DOHH2 (cell line): ENCODE data around the gene PDZRN3.
"Not testable (repeated sequence)": the region's sequence is repeated elsewhere in the genome, so short reads cannot be mapped to it uniquely, and the experiment has no call there.

ENCODE experiments used
- H3F3A ChIP-seq: fragments of 200-600 bp; sonication (generic), shearing (Covaris generic); 2 replicates; pipeline ENCODE4 v1.6.0; 2016; ENCODE audit warnings: antibody characterized with exemption, mild to moderate bottlenecking; ENCODE audit not compliant: control insufficient read depth, insufficient read depth
- H3K27ac ChIP-seq: fragments of 200-600 bp; sonication (generic); 2 replicates; pipeline ENCODE4 v1.5.1; 2014; ENCODE audit warnings: low read depth, mild to moderate bottlenecking, low read length, moderate library complexity
- H3K27me3 ChIP-seq: fragments of 200-600 bp; sonication (generic); 2 replicates; pipeline ENCODE4 v1.6.1; 2014; ENCODE audit warnings: mild to moderate bottlenecking, low read length, mixed read lengths; ENCODE audit not compliant: control insufficient read depth
- H3K36me3 ChIP-seq: fragments of 200-600 bp; sonication (generic); 2 replicates; pipeline ENCODE4 v1.6.1; 2014; ENCODE audit warnings: mild to moderate bottlenecking, low read length, moderate library complexity, mixed read lengths; ENCODE audit not compliant: control insufficient read depth
- H3K4me1 ChIP-seq: fragments of 200-600 bp; sonication (generic); 2 replicates; pipeline ENCODE4 v1.6.1; 2014; ENCODE audit warnings: mild to moderate bottlenecking, low read length, mixed read lengths; ENCODE audit not compliant: control insufficient read depth
- H3K4me2 ChIP-seq: fragments of 200-600 bp; sonication (generic); 2 replicates; pipeline ENCODE4 v1.6.0; 2014; ENCODE audit warnings: mild to moderate bottlenecking, low read length, moderate library complexity
- H3K4me3 ChIP-seq: fragments of 200-600 bp; sonication (generic); 2 replicates; pipeline ENCODE4 v1.5.1; 2014; ENCODE audit warnings: mild to moderate bottlenecking, low read length, mixed read lengths
- H3K79me2 ChIP-seq: fragments of 200-600 bp; sonication (generic); 2 replicates; pipeline ENCODE4 v1.6.1; 2014; ENCODE audit warnings: mild to moderate bottlenecking, low read length, mixed read lengths; ENCODE audit not compliant: control insufficient read depth
- H3K9me2 ChIP-seq: fragments of 200-600 bp; sonication (generic); replicated peaks from 2 replicates; pipeline ENCODE4 v1.6.1; 2014; ENCODE audit warnings: mild to moderate bottlenecking, low read length, mixed read lengths; ENCODE audit not compliant: control insufficient read depth
- H3K9me3 ChIP-seq: fragments of 200-600 bp; sonication (generic); 2 replicates; pipeline ENCODE4 v1.6.1; 2014; ENCODE audit warnings: antibody characterized with exemption, low read length, mixed read lengths; ENCODE audit not compliant: control insufficient read depth, insufficient read depth
- H4K20me1 ChIP-seq: fragments of 200-600 bp; sonication (generic); 2 replicates; pipeline ENCODE4 v1.6.0; 2014; ENCODE audit warnings: low read depth, mild to moderate bottlenecking, antibody characterized with exemption, low read length, moderate library complexity; ENCODE audit not compliant: control insufficient read depth, insufficient read depth
- EZH2phosphoT487 ChIP-seq: fragments of 200-600 bp; sonication (generic); IDR thresholded peaks from 2 replicates; pipeline ENCODE4 v1.6.1; 2017; ENCODE audit warnings: borderline replicate concordance, mild to moderate bottlenecking, antibody characterized with exemption, low read length, moderate library complexity, mixed read lengths
- TF ChIP-seq, protein P1 (sequence below): fragments of 200-600 bp; sonication (generic); IDR thresholded peaks from one replicate; pipeline ENCODE4 v1.5.1; 2014; ENCODE audit warnings: antibody characterized with exemption, mild to moderate bottlenecking, low read depth, low read length; ENCODE audit not compliant: poor library complexity, severe bottlenecking

Gene PDZRN3

DNA sequence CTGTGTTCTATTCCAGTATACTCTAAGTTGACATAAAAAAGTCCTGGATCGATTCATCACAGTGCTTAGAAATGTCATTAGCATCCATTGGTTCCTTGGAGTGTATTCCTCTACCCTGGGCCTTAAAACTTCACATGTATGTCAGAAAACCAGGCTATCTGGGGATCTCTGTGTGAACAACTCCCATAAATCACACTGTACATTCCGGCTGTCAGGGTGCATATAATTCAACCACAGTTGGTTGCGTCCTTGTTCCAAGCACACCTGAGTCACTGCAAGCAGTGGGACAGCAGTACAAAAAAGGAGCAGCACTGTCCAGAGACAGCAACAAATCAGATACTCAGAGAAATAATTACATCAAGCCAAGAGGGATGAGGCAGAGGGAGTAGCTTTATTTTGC, 52.4 kb downstream of the PDZRN3 start:
- H3K9me2 ChIP-seq: no peaks in the 10 kb centered on the region
- TF ChIP-seq, protein P1, sequence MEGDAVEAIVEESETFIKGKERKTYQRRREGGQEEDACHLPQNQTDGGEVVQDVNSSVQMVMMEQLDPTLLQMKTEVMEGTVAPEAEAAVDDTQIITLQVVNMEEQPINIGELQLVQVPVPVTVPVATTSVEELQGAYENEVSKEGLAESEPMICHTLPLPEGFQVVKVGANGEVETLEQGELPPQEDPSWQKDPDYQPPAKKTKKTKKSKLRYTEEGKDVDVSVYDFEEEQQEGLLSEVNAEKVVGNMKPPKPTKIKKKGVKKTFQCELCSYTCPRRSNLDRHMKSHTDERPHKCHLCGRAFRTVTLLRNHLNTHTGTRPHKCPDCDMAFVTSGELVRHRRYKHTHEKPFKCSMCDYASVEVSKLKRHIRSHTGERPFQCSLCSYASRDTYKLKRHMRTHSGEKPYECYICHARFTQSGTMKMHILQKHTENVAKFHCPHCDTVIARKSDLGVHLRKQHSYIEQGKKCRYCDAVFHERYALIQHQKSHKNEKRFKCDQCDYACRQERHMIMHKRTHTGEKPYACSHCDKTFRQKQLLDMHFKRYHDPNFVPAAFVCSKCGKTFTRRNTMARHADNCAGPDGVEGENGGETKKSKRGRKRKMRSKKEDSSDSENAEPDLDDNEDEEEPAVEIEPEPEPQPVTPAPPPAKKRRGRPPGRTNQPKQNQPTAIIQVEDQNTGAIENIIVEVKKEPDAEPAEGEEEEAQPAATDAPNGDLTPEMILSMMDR: no peak
- TF ChIP-seq EZH2phosphoT487: no peak
- H3K27ac ChIP-seq: no peak overlapping the region
- H4K20me1 ChIP-seq: no peaks in the 10 kb centered on the region
- no peaks in the 10 kb centered on the region for H3K9me3 ChIP-seq
- no peaks in the 10 kb centered on the region for H3F3A ChIP-seq
- no peaks in the 10 kb centered on the region for H3K36me3 ChIP-seq
- no peaks in the 10 kb centered on the region for H3K4me1 ChIP-seq
- no peaks in the 10 kb centered on the region for H3K79me2 ChIP-seq
- H3K27me3 ChIP-seq: peaks cover 6% of the 10 kb centered on the region; the same call in 1 of the 2 replicates
- no peak overlapping the region for H3K4me2 ChIP-seq
- no peak overlapping the region for H3K4me3 ChIP-seq

DNA sequence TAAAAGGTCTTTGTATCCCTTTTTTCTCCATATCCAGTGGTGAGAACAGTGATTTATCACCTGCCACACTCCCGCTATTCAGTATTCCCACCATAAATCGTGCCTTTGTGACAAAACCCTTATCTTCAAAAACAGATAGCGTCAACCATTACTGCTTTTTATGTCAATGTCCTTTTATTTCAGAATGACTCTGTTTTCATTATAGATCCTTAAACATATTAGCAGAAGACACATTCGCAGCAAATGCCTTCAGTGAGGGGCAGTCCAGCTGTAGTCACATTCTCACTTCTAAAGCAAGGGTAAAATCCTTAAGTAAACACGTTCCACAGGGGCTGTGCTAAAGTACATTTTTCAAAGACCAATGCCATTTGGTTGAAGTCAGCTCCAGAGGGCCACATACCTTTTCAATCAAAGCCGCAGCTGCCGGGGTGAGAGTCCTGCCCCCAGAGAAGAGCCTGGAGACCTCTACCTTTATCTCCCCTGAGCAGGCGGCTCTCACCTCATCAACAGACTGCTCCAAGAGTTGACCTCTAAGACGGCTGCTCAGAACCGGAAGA, 53.4 kb downstream of the PDZRN3 start:
- no peak overlapping the region for H3K4me2 ChIP-seq
- no peaks in the 10 kb centered on the region for H4K20me1 ChIP-seq
- no peak overlapping the region for H3K27ac ChIP-seq
- peaks cover 6% of the 10 kb centered on the region; the same call in 1 of the 2 replicates for H3K27me3 ChIP-seq
- H3K4me1 ChIP-seq: no peaks in the 10 kb centered on the region
- H3F3A ChIP-seq: no peaks in the 10 kb centered on the region
- H3K79me2 ChIP-seq: no peaks in the 10 kb centered on the region
- no peaks in the 10 kb centered on the region for H3K9me2 ChIP-seq
- no peak for TF ChIP-seq EZH2phosphoT487
- H3K36me3 ChIP-seq: no peaks in the 10 kb centered on the region
- H3K4me3 ChIP-seq: no peak overlapping the region
- no peaks in the 10 kb centered on the region for H3K9me3 ChIP-seq

DNA sequence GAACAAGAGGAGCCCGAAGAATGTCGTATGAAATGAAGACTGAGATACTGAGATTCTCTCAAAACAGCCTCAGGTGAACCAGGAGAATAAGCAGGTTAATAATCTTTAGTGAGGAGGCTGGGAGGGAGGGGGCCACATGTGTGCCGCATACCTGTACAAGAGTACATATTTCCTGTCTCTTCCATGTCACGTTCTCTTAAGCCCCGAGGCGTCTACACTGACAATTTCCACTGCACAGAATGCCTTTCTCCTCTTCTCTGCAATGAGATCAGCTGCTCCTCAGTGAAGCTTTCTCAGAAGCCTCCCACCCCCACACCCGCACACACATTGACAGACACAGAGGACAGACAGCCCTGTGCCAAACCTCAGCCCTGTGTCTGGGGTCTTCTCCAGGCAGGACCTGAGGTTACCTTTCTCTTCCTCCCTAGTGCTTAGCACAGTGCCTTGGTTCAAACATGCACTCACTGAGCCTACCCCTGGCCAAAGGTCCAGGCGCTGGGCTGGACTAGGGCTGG, 55.4 kb downstream of the PDZRN3 start:
- Histone ChIP-seq H3K27me3 (peaks cover 6% of the 10 kb centered on the region; the same call in 1 of the 2 replicates), H3K4me2 (no peak overlapping the region), H3F3A (no peaks in the 10 kb centered on the region), H3K4me3 (no peak overlapping the region), H3K27ac (no peak overlapping the region), H3K9me3 (no peaks in the 10 kb centered on the region), H3K79me2 (no peaks in the 10 kb centered on the region), H3K36me3 (no peaks in the 10 kb centered on the region), H3K9me2 (no peaks in the 10 kb centered on the region), H3K4me1 (no peaks in the 10 kb centered on the region), H4K20me1 (no peaks in the 10 kb centered on the region)
- TF ChIP-seq, protein P1: no peak
- no peak for TF ChIP-seq EZH2phosphoT487

DNA sequence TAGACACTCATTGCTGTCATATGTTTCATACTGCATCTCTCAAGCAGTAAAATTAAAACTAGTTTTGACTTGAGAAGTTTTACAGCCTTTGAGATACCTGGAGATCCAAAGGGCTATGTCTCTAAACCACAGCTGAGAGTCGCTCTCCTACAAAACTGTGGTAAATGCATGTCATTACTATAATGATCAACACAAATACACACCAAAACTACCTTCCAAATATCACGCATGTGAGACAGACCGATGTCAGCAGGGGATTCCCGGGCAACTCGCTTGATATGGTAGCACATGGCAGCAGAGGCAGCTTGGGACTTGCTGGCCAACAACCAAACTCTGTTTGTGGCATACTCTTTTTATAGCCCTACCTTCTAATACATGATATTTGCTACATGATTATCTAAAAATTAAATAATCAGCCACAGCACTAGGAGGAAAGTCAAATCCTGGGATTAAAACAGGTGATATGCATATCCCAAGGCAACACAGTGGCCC, 56.3 kb downstream of the PDZRN3 start:
- H3K9me2 ChIP-seq: no peaks in the 10 kb centered on the region
- no peak overlapping the region for H3K4me3 ChIP-seq
- peaks cover 6% of the 10 kb centered on the region; the same call in 1 of the 2 replicates for H3K27me3 ChIP-seq
- no peak overlapping the region for H3K27ac ChIP-seq
- no peaks in the 10 kb centered on the region for H3K4me1 ChIP-seq
- H3K79me2 ChIP-seq: no peaks in the 10 kb centered on the region
- H4K20me1 ChIP-seq: no peaks in the 10 kb centered on the region
- no peaks in the 10 kb centered on the region for H3K36me3 ChIP-seq
- TF ChIP-seq EZH2phosphoT487: no peak
- TF ChIP-seq, protein P1: no peak
- no peaks in the 10 kb centered on the region for H3F3A ChIP-seq
- H3K9me3 ChIP-seq: no peaks in the 10 kb centered on the region
- no peak overlapping the region for H3K4me2 ChIP-seq

DNA sequence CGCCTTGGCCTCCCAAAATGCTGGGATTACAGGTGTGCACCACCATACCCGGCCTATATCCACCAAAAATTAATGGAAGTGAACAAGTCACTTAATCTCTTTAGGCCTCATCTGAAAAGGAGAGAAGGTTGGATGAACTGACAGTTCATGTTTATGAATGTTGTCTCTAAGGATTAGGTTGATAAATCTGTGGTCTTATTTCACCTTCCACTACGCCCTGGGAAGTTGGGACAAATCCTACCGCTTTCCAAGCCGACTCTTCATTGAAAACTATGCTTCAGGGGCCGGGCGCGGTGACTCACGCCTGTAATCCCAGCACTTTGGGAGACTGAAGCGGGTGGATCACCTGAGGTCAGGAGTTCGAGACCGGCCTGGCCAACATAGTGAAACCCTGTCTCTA, 59.4 kb downstream of the PDZRN3 start:
- not testable (repeated sequence) for H3K9me3 ChIP-seq, H4K20me1 ChIP-seq, H3K4me3 ChIP-seq, H3K27me3 ChIP-seq, H3K27ac ChIP-seq, H3K4me1 ChIP-seq, H3K79me2 ChIP-seq, H3F3A ChIP-seq, H3K4me2 ChIP-seq, H3K36me3 ChIP-seq, H3K9me2 ChIP-seq
